Kidney (tissue), 14 donors: ENCODE measurements around the gene LMAN2. TPM values are rescaled to one million over a fixed set of nuclear protein-coding genes. Genes with fewer than 3 reads are reported as not detected.

Source experiments
- DNase-seq, 5 donors: peaks; one replicate each; pipeline ENCODE4 v3.0.0-alpha.2; 2013 to 2020
- FAIRE-seq: peaks from 2 replicates; lab custom pipeline; 2012; peaks lifted over from hg19 to GRCh38; lab: Jason Lieb, UNC
- H3K27ac ChIP-seq, 2 donors: one replicate each; pipeline ENCODE4 v1.7.0; 2013; ENCODE audit warnings: low read depth in 2 of 2, low read length in 2 of 2, inconsistent platforms in 1 of 2
- H3K27me3 ChIP-seq: one replicate; pipeline ENCODE4 v1.7.1; 2013; ENCODE audit warnings: low read length, inconsistent platforms; ENCODE audit not compliant: control insufficient read depth, insufficient read depth
- H3K36me3 ChIP-seq, 3 donors: one replicate each; pipeline versions ENCODE4 v1.7.0 to v1.7.1; 2013; ENCODE audit warnings: low read length in 3 of 3, control low read depth in 1 of 3, inconsistent platforms in 1 of 3; ENCODE audit not compliant: insufficient read depth in 3 of 3, control insufficient read depth in 2 of 3
- H3K4me1 ChIP-seq, 3 donors: one replicate each; pipeline versions ENCODE4 v1.7.0 to v1.7.1; 2013; ENCODE audit warnings: low read length in 3 of 3, inconsistent platforms in 1 of 3, low read depth in 1 of 3; ENCODE audit not compliant: control insufficient read depth in 2 of 3, insufficient read depth in 2 of 3
- H3K4me3 ChIP-seq, 3 donors: one replicate each; pipeline versions ENCODE4 v1.7.0 to v1.8.1; 2013; ENCODE audit warnings: low read length in 3 of 3, control low read depth in 1 of 3, inconsistent platforms in 1 of 3
- H3K9ac ChIP-seq, 3 donors: one replicate each; pipeline versions ENCODE4 v1.7.0 to v1.7.1; 2013; ENCODE audit warnings: low read length in 3 of 3, control low read depth in 1 of 3, inconsistent platforms in 1 of 3
- H3K9me3 ChIP-seq, 3 donors: one replicate each; pipeline versions ENCODE4 v1.7.0 to v1.7.1; 2013; ENCODE audit warnings: low read length in 3 of 3, control low read depth in 1 of 3, inconsistent platforms in 1 of 3; ENCODE audit not compliant: control insufficient read depth in 2 of 3, insufficient read depth in 1 of 3
- intact Hi-C: fragments of 100-400 bp; cut with DNase I; formaldehyde crosslinking; loops from one replicate; pipeline ENCODE4 v1.11.1; 2022
- polyA plus RNA-seq: library from polyadenylated mRNA; stranded (reverse); fragments of 350-450 nt; fragmentation: Illumina TruSeq; extraction: RNeasy Lipid Tissue Mini Kit (QIAGEN cat#74804); gene quantifications from one replicate; pipeline ENCODE4 v1.2.3, GENCODE V29; 2014; ENCODE audit warnings: low read depth, low replicate concordance; ENCODE audit not compliant: insufficient read depth
- total RNA-seq: library from RNA; stranded (reverse); fragmentation: NEBNext Ultra II Directional; extraction: Animal tissue kit (Norgen Biotek cat#: 25700); gene quantifications from one replicate; pipeline ENCODE4 v1.2.1, GENCODE V29; 2021
- TF ChIP-seq, protein P1 (sequence below): IDR thresholded peaks from 3 replicates; pipeline ENCODE4 v1.5.1; 2012; ENCODE audit warnings: mild to moderate bottlenecking, moderate library complexity, borderline replicate concordance; ENCODE audit not compliant: insufficient read depth; ENCODE audit errors: extremely low read depth
- donor health status: control.
- donor health status: control.
- donor health status: control.
- donor health status: control.
- donor health status: control.
- donor health status: DM: yes; HTN: yes; CAD: no.
- donor health status: Normal renal cell carcinoma (clear cell type).

Gene LMAN2
- total and polyA plus RNA-seq, 2 donors from 2014 or later, result 137 to 190 TPM

DNA sequence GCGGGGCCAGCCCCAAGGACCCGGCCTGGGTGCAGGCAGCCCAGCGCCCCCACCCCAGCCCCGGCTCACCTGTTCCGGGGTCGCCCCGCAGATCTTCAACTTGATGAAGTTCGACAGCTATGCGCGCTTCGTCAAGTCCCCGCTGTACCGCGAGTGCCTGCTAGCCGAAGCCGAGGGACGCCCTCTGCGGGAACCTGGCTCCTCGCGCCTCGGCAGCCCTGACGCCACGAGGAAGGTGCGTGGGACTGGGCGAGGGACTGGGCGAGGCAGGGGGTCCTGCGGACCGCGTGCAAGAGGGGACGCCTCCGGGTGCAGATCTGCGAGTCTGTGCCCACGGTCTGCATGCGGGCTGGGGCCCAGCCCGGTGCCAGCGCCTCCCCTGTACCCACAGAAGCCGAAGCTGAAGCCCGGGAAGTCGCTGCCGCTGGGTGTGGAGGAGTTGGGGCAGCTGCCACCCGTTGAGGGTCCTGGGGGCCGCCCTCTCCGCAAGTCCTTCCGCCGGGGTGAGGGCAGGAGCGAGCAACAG lies 15.9 kb upstream of the LMAN2 start:
- Histone ChIP-seq H3K9ac (peak overlapping the region in 1 of 3 donors; percentile 73), H3K27ac (peak overlapping the region in 1 of 2 donors; percentile 99), H3K9me3 (no peaks in the 10 kb centered on the region), H3K4me3 (peak overlapping the region in 2 of 3 donors; percentile 32 to 69), H3K36me3 (no peaks in the 10 kb centered on the region), H3K27me3 (no peaks in the 10 kb centered on the region), H3K4me1 (peaks cover 3 to 52% (median 40%) of the 10 kb centered on the region in 3 donors)
- intact Hi-C loops, result no loop called here
- TF ChIP-seq, protein P1, sequence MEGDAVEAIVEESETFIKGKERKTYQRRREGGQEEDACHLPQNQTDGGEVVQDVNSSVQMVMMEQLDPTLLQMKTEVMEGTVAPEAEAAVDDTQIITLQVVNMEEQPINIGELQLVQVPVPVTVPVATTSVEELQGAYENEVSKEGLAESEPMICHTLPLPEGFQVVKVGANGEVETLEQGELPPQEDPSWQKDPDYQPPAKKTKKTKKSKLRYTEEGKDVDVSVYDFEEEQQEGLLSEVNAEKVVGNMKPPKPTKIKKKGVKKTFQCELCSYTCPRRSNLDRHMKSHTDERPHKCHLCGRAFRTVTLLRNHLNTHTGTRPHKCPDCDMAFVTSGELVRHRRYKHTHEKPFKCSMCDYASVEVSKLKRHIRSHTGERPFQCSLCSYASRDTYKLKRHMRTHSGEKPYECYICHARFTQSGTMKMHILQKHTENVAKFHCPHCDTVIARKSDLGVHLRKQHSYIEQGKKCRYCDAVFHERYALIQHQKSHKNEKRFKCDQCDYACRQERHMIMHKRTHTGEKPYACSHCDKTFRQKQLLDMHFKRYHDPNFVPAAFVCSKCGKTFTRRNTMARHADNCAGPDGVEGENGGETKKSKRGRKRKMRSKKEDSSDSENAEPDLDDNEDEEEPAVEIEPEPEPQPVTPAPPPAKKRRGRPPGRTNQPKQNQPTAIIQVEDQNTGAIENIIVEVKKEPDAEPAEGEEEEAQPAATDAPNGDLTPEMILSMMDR, result no peak
- no peak for DNase-seq
- no peak for FAIRE-seq

DNA sequence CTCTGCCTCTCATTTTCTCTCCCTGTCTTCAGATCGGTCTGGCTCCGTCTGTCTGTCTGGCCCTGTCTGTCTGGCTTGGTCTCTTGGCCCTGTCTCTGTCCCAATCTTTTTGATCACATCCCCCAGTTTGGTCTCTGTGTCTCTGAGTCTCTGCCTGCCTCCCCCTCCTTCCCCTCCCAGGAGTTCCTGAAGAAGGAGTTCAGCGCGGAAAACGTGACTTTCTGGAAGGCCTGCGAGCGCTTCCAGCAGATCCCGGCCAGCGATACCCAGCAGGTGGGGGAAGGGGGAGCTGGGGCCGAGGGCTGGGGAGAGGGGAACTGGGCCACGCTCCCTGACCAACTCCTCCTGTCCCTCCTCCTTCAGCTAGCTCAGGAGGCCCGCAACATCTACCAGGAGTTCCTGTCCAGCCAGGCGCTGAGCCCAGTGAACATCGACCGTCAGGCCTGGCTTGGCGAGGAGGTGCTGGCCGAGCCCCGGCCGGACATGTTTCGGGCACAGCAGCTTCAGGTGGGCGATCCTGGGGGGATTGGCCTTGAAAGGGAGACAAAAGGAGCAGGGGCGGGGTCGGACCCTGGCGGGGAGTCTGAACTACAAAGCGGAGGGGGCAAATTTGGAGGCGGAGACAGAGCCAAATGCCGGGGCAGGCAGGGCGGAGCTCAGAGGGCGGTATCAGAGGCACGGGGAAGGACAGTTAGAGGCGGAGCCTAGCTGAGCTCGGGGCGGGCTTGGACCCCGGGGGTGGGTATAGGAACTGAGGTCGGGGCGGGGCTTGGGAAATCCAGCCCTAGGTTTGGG lies 15.3 kb upstream of the LMAN2 start:
- FAIRE-seq (no peak), DNase-seq (peak; percentile 95 to 97 (median 96))
- intact Hi-C loops, result no loop called here
- no peaks in the 10 kb centered on the region for H3K9me3 ChIP-seq
- peak overlapping the region in 2 of 3 donors; percentile 67 to 73 for H3K9ac ChIP-seq
- no peaks in the 10 kb centered on the region for H3K27me3 ChIP-seq
- H3K27ac ChIP-seq, result peak overlapping the region; percentile 98 to 99
- H3K4me1 ChIP-seq, result peaks cover 3 to 49% (median 42%) of the 10 kb centered on the region in 3 donors
- H3K36me3 ChIP-seq, result no peaks in the 10 kb centered on the region
- peak overlapping the region; percentile 36 to 69 (median 54) for H3K4me3 ChIP-seq
- TF ChIP-seq, protein P1, result no peak

DNA sequence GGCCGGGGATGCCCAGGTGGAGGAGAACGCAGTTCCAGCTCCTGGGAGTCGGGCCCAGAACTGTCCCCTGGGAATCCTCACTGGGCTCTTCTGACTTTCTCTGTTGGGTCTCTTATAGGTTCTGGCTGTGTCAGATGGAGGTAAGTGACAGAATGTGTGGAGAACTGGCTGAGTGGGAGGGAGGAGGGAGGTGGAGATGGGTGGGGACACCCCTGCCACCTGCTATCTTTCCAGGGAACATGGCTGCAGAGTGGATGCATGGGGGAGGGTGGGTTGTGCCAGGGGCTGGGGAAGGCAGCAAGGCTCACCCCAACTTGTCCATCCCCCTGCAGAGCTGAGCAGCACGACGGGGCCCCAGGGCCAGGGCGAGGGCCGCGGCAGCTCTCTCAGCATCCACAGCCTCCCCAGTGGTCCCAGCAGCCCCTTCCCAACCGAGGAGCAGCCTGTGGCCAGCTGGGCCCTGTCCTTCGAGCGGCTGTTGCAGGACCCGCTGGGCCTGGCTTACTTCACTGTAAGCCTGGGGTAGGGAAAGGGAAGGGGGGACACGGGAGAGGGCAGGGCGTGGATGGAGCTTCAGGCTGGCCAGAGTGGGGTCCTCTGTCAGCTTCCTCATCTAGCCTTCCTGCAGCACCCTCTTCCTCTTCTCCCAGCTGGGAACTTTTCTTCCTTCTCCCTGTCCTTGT lies 14.5 kb upstream of the LMAN2 start:
- H3K27ac ChIP-seq, result peak overlapping the region; percentile 98 to 99
- FAIRE-seq, result no peak
- H3K9ac ChIP-seq, result peak overlapping the region in 2 of 3 donors; percentile 2 to 73
- no peaks in the 10 kb centered on the region for H3K9me3 ChIP-seq
- TF ChIP-seq, protein P1, result no peak
- H3K4me3 ChIP-seq, result peak overlapping the region in 2 of 3 donors; percentile 36 to 69
- no peaks in the 10 kb centered on the region for H3K27me3 ChIP-seq
- DNase-seq, result peak in 2 of 5 donors; percentile 42 to 75
- intact Hi-C loops, result no loop called here
- peaks cover 3 to 48% (median 38%) of the 10 kb centered on the region in 3 donors for H3K4me1 ChIP-seq
- no peaks in the 10 kb centered on the region for H3K36me3 ChIP-seq
